ENCODE results near the gene DRP2. TPM values are rescaled to one million over a fixed set of nuclear protein-coding genes. Genes with fewer than 3 reads are reported as not detected.

DRP2 gene
- total RNA-seq, 1 experiment from 2014 or later = 0.45 TPM

DNA sequence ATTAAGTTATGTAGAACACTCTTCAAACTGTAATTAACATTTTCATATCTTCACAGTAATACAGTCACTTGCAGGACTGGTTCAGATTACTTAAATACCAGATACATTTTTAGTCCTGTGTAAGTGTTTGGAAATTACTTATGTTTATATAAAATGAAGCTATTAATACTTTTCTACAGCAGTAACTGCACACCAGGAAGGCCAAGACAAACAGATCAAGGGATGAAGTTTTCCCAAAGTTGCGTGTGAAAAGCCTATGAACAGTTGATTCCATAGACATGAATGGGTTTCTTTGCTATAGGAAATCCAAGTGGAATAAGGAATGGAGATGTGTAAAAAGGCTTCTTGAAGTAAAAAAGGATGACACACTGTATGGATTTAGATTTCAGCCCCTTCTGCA lies 28.9 kb upstream of the DRP2 start:
- BruUV-seq (replicated peaks) = no TSS peak
- POLR2A ChIA-PET (ENCODE audit: low non-redundant PET) = no interaction called here
- H3K4me3 ChIP-seq (ENCODE audit: low read depth, low read length, poor library complexity, severe bottlenecking) = no peak overlapping the region
- H3K27me3 ChIP-seq (replicated peaks; ENCODE audit: insufficient read depth, low read depth, low read length, poor library complexity) = no peaks in the 10 kb centered on the region
- intact Hi-C loops (cut with micrococcal nuclease; ENCODE audit: unreplicated experiment) = no loop called here
- no peak for TF ChIP-seq EZH2 (IDR thresholded peaks at IDR 0.05; ENCODE audit: borderline replicate concordance, low read depth, low read length, poor library complexity, severe bottlenecking)
- TF ChIP-seq, protein P1, sequence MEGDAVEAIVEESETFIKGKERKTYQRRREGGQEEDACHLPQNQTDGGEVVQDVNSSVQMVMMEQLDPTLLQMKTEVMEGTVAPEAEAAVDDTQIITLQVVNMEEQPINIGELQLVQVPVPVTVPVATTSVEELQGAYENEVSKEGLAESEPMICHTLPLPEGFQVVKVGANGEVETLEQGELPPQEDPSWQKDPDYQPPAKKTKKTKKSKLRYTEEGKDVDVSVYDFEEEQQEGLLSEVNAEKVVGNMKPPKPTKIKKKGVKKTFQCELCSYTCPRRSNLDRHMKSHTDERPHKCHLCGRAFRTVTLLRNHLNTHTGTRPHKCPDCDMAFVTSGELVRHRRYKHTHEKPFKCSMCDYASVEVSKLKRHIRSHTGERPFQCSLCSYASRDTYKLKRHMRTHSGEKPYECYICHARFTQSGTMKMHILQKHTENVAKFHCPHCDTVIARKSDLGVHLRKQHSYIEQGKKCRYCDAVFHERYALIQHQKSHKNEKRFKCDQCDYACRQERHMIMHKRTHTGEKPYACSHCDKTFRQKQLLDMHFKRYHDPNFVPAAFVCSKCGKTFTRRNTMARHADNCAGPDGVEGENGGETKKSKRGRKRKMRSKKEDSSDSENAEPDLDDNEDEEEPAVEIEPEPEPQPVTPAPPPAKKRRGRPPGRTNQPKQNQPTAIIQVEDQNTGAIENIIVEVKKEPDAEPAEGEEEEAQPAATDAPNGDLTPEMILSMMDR (conservative IDR thresholded peaks at IDR 0.05; ENCODE audit: low read depth, low read length) = no peak
- no peaks in the 10 kb centered on the region for H3K4me1 ChIP-seq (ENCODE audit: insufficient read depth, low read length, poor library complexity, severe bottlenecking)
- CTCF ChIA-PET = no interaction called here
- no peaks in the 10 kb centered on the region for H3K9me3 ChIP-seq (ENCODE audit: low read depth, low read length, poor library complexity, severe bottlenecking)
- H3K27ac ChIP-seq (ENCODE audit: low read depth, low read length, poor library complexity, severe bottlenecking) = no peak overlapping the region
- DNase-seq (ENCODE audit: low spot score) = no peak
- H3K36me3 ChIP-seq (ENCODE audit: insufficient read depth, low read length, poor library complexity, severe bottlenecking) = no peaks in the 10 kb centered on the region

DNA sequence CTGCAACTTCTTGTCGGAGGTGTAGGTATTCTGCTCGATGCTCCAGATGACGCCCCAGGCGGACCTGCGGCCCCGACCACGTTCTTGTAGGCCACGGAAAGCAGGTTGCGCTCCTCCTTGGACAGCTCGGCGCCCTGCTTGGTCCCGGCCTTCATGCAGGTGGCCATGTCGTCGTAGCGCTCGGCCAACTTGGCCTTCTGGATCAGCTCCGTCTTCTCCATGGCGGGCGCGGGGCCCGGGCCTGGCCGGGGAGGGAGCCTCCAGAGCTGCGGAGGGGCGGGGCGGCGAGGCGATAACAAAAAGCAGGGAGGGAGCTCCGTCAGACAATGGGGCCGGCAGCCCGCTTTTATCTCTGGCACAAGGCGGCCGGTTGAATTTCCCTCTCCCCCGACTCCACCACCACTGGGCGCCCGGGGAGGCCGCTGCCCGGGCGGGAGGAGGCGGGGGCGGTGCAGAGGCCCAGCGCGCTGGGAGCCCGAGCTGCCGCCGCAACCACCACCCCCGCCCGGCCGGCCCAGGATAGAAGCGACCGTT lies 28.3 kb upstream of the DRP2 start:
- no peak overlapping the region for H3K27ac ChIP-seq (ENCODE audit: low read depth, low read length, poor library complexity, severe bottlenecking)
- TF ChIP-seq EZH2 (IDR thresholded peaks at IDR 0.05; ENCODE audit: borderline replicate concordance, low read depth, low read length, poor library complexity, severe bottlenecking) = no peak
- TF ChIP-seq, protein P1 (conservative IDR thresholded peaks at IDR 0.05; ENCODE audit: low read depth, low read length) = no peak
- no peak for DNase-seq (ENCODE audit: low spot score)
- BruUV-seq (replicated peaks) = no TSS peak
- H3K4me3 ChIP-seq (ENCODE audit: low read depth, low read length, poor library complexity, severe bottlenecking) = no peak overlapping the region
- no peaks in the 10 kb centered on the region for H3K27me3 ChIP-seq (replicated peaks; ENCODE audit: insufficient read depth, low read depth, low read length, poor library complexity)
- intact Hi-C loops (cut with micrococcal nuclease; ENCODE audit: unreplicated experiment) = no loop called here
- H3K9me3 ChIP-seq (ENCODE audit: low read depth, low read length, poor library complexity, severe bottlenecking) = no peaks in the 10 kb centered on the region
- ChIA-PET CTCF (no interaction called here), POLR2A (ENCODE audit: low non-redundant PET) (no interaction called here)
- H3K36me3 ChIP-seq (ENCODE audit: insufficient read depth, low read length, poor library complexity, severe bottlenecking) = no peaks in the 10 kb centered on the region
- no peaks in the 10 kb centered on the region for H3K4me1 ChIP-seq (ENCODE audit: insufficient read depth, low read length, poor library complexity, severe bottlenecking)

GRCh38 chrX:101195442-101196173 lies 24.0 kb upstream of the DRP2 start:
- no peak for DNase-seq (ENCODE audit: low spot score)
- CTCF ChIA-PET = no interaction called here
- Histone ChIP-seq H3K4me3 (ENCODE audit: low read depth, low read length, poor library complexity, severe bottlenecking) (no peak overlapping the region), H3K27ac (ENCODE audit: low read depth, low read length, poor library complexity, severe bottlenecking) (no peak overlapping the region), H3K9me3 (ENCODE audit: low read depth, low read length, poor library complexity, severe bottlenecking) (no peaks in the 10 kb centered on the region), H3K27me3 (replicated peaks; ENCODE audit: insufficient read depth, low read depth, low read length, poor library complexity) (no peaks in the 10 kb centered on the region), H3K4me1 (ENCODE audit: insufficient read depth, low read length, poor library complexity, severe bottlenecking) (no peaks in the 10 kb centered on the region), H3K36me3 (ENCODE audit: insufficient read depth, low read length, poor library complexity, severe bottlenecking) (no peaks in the 10 kb centered on the region)
- POLR2A ChIA-PET (ENCODE audit: low non-redundant PET) = no interaction called here
- BruUV-seq (replicated peaks) = no TSS peak
- TF ChIP-seq EZH2 (IDR thresholded peaks at IDR 0.05; ENCODE audit: borderline replicate concordance, low read depth, low read length, poor library complexity, severe bottlenecking) = no peak
- TF ChIP-seq, protein P1 (conservative IDR thresholded peaks at IDR 0.05; ENCODE audit: low read depth, low read length) = no peak
- intact Hi-C loops (cut with micrococcal nuclease; ENCODE audit: unreplicated experiment) = no loop called here
